ENCODE results near the gene AHNAK.
A peak's percentile ranks its signal among the peaks of the same experiment; 100 is the strongest.

The AHNAK gene

DNA sequence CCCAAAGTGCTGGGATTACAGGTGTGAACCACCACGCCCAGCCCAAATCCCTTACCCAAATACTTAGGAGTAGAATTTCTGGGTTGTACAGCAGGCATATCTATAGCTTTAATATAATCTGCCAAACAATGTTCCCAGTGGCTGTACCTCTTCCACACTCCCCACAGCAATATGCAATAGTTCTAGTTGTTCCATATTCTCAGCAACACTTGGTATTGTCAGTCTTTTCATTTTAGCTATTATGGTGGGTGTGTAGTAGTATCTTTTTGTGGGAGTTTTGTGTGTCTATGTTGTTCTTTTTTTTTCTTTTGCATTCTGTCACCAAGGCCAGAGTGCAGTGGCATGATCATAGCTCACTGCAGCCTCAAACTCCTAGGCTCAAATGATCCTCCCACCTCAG is 109.0 kb downstream of the AHNAK start:
- DNase-seq (ENCODE audit: low read depth in 3 of 3), result no peak

DNA sequence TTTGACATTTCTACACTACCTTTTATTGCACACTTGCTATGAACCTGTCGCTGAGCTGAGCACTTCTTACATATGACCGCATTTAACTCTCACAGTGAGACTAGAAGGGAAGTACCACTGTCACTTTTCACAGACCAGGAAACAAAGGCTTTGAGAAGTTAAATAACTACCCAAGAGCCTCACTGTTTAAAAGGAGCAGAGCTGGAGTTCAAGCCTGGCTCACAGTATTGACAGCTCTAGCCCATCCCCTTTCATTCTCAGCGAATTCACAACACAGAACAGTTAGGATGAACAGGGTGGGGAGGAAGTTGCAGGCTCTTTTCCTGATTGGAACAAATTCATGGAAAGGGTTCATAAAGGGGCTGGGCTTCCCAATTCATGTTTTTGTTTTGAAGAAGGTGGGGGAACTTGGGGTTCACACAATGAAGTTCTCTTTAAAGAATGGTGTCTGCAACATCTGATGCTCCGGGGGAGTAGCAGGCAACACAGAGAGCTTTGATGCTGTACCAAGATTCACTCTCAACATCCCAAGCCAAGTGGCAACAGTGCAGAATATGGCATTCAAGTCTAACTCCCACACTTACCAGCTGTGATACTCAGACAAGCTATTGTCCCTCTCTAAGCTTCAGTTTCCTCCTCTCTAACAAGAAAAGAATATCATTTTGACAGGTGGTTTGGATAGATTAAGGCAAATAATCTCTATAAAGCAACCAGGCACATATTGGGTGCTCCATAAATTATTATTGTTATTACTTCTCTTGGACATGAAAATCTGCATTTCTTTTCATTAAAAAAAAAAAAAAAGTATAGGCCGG is 110.6 kb downstream of the AHNAK start:
- no peak for DNase-seq (ENCODE audit: low read depth in 3 of 3)

DNA sequence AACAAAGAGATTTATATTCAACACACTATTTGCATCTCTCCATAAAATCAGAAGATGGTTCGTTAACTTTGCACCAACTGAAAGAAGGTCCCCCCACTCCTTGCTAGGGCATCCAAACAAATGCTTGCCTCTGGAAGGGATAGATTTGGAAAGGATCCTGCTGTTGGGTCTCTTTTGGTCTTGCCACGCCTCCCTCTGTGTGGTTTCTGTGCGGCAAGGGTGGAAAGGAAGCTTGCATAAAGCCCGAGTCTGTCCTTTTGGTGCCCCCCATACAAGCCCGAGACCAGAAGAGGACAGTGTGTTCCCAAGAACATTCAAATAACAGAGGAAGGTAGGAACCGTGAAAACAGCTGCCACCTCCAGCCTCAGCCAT is 112.7 kb downstream of the AHNAK start:
- no peak for DNase-seq (ENCODE audit: low read depth in 3 of 3)

DNA sequence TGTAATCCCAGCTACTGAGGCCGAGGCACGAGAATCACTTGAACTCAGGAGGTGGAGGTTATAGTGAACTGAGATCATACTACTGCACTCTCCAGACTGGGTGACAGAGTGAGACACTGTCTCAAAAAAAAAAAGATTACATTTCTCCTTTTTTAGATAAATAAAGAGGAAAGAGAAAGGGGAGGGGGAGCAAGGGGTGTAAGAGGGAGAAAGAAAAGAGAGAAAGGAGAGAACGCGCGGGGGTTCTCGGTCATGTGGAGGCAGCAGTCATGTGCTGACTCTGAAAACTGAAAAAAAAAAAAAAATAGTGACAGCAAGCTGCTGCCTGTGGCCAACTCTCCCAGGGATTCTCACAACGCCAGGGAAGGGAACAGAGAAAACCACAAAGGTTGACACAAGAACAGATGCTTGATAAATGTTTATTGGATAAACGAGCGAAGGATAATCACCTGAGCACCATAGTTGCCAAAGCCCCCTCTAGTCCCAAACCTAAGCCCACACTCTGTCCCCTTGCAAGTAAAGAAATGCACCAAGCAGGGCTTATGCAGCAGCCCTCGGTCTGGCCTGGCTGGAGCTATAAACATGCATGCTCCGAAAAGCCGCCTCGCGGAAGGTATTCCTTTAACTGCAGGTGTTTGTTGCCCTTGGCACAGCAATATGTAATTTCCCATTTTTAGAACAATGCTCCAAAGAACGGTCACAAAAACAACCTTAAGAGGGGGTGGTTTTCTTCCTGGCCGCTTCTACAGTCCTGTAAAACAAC is 113.3 kb downstream of the AHNAK start:
- DNase-seq (ENCODE audit: low read depth in 3 of 3), result no peak

DNA sequence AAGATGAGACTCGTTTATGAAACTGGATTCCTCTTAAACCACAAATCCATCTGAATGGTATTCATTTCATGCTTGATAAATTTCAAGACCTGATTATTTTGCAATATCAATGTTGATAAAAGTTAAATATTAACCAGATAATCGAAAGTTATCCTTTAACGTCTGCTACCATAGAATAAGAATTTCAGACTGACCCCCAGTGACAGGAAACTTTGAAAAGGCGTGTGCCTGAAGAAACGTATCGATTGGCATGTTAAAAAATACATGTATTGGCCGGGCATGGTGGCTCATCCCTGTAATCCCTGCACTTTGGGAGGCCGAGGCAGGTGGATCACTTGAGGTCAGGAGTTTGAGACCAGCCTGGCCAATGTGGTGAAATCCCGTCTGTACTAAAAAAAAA is 113.9 kb downstream of the AHNAK start:
- DNase-seq (ENCODE audit: low read depth in 3 of 3), result no peak

DNA sequence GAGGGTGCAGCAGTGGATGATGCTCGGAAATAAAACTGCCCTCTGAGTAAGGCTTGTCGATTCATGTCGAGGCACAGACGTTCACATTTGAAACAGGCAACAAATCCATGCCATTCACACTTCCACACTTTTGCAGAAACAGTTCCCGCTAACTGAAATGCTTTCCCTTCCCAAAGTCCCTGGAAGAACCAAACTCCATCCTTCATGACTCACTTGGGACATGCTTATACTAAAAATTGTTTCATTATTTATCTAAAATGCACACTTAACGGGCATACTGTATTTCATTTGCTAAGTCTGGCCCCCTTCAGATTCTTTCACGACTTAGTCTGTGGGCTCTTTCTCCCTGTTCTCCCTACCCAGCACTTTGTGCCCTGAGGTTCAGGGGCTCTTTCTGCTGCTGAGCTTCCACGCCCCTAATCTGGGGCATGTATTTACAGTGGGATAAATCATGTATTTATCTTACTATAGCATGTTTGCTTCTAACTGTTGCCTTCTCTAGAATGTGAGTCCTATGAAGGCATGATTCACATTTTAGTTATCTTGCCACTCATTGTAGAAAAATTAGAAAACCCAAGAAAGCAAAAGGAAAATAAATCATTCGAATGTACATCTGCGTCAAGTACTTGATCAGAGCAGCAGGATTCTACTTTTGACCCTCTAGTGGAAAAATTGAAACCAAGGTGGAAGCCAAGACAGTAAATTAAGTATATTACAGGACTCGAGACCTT is 115.3 kb downstream of the AHNAK start:
- no peak for DNase-seq (ENCODE audit: low read depth in 3 of 3)

DNA sequence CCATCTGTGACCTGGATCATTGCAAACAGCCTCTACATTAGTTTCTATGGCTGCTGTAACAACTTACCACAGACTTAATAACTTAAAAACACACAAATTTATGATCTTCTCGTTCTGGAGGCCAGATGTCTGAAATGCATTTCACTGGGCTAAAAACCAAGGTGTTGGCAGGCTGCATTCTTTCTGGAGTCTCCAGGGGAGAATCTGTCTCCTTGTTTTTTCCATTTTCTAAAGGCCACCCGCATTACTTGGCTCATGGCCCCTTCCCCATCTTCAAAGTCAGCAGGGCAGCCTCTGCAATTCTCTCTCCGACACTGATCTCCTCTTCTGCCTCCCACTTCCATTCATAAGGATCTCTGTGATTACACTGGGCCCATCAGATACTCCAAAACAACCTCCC is 116.2 kb downstream of the AHNAK start:
- DNase-seq (ENCODE audit: low read depth in 3 of 3), result no peak

DNA sequence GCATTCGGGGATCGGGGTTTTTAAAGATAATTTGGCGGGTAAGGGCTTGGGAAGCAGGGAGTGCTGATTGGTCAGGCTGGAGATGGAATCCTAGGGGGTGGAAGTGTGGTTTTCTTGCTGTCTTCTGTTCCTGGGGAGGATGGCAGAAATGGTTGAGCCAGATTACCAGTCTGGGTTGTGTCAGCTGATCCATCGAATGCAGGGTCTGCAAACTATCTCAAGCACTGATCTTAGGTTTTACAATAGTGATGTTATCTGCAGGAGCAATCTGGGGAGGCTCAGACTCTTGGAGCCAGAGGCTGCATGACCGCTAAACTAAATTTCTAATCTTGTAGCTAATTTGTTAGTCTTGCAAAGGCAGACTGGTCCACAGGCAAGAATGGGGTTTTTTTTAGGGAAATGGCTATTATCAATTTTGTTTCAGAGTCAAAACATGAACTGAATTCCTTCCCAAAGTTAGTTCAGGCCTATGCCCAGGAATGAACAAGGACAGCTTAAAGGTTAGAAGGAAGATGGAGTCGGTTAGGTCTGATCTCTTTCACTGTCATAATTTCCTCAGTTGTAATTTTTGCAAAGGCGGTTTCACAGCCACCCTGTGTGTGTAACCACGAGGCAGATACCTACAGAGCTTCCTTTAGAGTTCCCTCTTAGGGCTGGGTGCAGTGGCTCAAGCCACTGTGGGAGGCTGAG is 117.6 kb downstream of the AHNAK start:
- DNase-seq (ENCODE audit: low read depth in 3 of 3), result no peak

DNA sequence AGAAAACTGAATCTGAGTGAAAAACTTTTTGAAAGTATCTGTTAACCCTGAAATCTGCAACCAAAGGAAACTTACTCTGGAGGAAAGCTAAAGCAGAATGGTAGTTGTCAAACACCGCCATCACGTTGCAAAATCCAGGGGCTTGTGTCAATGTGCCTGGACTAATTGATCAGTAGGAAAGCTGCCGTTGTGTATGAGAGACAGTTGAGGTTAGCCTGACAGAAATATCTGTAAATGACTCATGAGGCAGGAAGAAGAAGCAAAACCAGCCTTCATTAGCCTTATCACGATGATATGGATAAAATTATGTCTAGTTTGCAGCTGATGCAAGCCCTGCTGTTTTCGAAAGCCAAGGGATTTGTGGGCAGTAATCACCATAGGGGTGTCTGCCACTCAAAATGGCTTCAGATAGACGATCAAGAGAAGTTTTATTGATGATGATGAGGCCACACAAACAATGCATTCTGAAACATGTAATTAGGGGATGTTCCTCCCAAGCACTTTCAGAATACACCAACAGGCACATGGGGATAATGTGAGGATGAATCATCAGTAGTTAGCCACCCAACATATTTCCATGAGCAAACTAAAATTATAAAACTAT is 118.9 kb downstream of the AHNAK start:
- DNase-seq (ENCODE audit: low read depth in 3 of 3), result peak in 1 of 3 experiments; percentile 9

DNA sequence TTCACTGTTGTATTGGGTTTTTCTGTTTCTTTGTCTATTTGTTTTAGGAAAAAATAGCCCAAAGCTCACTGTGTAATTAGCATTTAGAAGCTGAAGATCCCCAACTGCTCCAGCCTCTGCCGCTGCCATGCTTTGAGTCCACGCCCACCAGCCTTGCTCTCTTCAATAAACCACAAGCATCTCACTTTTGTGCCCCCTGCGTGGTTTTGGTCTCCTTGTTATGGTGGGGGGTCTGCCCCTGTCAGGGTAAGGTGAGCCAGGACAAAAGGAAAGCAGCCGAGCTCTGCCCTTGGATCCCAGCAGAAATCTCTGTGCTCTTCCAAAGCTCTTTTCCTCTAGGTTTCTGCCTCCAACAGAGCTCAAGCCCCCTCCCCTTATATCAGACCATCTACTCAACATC is 123.6 kb downstream of the AHNAK start:
- DNase-seq (ENCODE audit: low read depth in 3 of 3), result no peak

DNA sequence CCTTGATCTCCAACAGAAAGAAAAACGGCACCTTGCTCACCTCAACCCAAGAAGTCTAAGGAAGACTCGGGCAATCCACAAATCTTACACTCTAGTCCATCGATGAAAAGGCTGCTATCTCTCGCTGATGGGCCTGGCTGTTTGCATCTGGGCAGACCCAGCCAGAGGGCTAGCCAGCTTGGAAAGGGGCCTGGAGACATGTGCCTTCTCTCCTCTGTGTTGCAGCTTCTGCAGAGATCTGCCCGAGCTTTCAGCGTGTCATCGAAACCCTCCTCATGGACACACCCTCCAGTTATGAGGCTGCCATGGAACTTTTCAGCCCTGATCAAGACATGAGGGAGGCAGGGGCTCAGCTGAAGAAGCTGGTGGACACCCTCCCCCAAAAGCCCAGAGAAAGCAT is 124.6 kb downstream of the AHNAK start:
- no peak for DNase-seq (ENCODE audit: low read depth in 3 of 3)

DNA sequence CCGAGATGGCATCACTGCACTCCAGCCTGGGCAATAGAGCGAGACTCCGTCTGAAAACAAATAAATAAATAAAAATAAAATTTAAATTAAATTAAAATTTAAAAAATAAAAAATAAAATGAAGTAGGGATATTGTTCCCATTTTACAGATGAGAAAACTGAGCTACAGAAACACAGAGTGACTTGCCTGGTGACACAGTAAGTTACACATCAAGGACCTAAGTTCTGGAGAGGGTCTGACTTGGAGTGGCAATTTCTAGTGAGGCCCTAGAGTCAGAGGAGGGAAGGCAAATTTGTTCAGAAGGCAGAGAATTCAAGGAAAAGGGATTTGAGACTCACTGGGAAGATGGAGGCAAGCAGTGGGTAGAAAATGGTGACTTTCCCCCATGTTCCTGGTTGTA is 125.7 kb downstream of the AHNAK start:
- DNase-seq (ENCODE audit: low read depth in 3 of 3), result no peak

DNA sequence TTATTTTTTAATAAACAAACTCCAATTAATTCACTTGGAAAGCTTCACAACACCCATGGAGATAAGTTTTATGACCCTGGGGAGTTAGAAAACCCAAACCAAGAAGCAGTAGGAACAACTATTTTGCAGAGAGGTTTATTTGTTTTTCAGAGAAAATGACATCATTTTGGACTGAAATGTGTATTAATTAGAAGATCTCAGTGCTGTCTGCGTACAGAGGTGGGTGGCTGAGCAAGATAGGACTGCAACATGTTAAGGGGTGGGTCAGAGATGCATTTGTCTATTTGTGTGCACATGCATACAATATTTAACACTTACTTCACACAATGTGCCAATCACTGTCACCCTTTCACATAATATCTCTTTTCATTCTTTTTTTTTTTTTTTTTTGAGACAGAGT is 126.7 kb downstream of the AHNAK start:
- DNase-seq (ENCODE audit: low read depth in 3 of 3), result no peak

DNA sequence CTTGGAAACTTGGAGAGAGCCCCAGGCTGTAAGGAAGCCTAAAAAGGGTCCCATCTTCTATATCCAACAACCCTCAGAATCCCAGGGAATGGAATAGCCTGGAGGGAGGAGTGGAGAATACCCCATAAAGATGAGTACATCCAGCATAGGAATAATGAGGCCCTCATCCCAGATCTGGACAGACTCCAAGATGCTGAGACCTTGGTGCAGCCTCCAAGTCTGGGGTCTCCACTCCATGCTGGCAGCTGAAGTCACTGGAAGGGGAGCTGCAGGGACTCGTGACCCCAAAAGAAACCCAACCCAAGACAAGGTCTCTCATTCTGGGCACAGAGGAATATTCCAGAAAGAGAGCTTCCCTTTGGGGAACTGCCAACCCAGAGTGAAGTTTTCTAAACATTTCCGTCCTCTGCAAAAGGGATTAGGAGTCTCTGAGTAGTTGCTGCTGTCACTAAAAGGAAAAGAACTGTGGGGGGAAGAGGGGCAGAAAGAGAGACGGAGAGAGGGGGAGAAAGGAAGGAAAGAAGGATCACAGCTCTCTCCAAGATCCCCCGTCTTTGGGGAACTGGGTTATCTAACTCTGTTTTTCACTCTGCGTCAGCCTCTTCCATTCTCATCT is 127.2 kb downstream of the AHNAK start:
- DNase-seq (ENCODE audit: low read depth in 3 of 3), result no peak

DNA sequence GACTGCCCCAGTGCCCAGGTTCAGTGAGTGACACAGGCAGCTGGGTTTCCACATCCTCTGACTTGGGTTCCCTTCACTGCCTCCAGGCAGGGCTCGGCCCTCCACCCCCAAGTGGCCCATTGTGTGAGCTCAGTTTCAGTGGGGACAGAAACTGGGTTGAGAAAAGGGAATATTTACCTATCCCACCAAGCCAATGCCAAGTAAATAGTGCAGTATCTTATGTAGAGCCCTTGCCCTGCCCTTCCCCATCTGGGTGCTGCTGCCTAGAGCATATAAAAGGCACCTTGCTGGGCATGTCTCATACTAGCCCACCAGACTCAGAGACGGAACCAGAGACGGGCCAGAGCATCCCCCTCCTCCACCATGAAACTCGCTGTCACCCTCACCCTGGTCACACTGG is 127.9 kb downstream of the AHNAK start, which contains the start of gene SCGB1A1:
SCGB1A1 (plus strand) TSS at position 301 of the 400 bp plus-strand sequence; CDS start at position 364, 63 bp downstream.
- DNase-seq (ENCODE audit: low read depth in 3 of 3), result no peak

DNA sequence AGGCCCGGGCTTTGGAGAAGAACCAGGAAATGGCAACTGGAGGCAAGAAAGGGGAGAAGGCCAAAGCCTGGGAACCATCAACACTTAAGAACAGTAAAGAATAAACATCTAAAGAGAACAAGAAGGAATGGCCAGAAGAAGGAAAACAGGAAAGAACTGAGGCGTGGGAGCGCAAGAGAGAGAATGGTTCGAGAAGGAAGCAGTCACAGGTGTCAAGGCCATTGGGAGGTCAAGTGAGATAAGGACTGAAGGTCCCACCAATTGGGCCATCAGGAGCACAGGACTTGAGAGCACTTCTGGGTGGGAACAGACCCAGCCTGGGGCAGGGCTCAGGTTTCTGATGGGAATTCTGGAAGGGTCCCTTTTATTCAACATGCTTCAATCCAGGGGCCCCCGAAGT is 128.5 kb downstream of the AHNAK start:
- no peak for DNase-seq (ENCODE audit: low read depth in 3 of 3)

DNA sequence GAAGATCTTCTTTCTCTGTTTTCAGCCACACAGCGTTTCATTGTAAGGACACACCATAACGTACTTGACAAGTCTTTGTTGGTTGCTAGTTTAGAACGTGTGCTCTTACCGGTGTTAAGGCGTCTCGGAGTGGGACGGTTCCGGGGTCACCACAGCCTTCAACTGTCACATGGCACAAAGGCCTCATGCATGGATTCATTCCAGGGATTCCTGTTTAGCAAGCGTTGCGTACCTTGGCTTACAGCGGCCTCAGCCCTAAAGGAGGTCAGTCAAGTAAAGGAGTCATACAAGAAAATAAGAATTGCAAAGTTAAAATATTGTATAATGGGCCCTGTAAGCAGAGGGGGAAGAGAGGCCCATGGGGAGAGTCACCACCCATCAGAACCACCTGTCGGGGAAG is 130.0 kb downstream of the AHNAK start:
- no peak for DNase-seq (ENCODE audit: low read depth in 3 of 3)

DNA sequence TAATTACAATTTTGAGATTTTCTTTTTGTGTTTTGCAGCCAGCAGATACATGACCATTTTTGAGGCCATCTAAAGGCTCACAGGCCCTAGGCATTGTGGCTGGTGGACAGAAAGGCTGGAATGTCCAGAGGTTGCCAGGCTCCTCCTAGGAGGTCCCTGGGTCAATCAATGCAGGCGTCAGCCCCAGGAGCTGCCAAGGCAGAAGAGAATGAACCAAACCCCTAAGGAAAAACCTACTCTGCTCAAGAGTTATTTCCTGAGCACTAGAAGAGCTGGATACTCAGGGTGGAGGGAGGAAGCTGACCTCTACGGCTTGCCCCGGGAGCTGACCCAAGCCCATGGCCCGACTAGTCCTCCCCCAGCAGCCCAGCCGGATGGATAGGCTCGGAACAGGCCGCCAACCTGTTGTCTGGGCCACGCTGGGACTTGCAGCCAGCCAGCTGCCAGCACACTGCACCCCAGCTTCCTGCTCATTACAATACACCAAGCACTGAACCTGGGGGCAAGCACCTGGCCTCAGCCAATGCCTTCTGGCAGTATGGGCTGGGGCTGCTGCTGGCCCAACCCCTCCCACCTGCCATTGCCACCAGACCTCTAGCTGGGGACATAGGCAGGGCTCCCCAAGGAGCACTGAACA is 133.4 kb downstream of the AHNAK start:
- DNase-seq (ENCODE audit: low read depth in 3 of 3), result no peak

DNA sequence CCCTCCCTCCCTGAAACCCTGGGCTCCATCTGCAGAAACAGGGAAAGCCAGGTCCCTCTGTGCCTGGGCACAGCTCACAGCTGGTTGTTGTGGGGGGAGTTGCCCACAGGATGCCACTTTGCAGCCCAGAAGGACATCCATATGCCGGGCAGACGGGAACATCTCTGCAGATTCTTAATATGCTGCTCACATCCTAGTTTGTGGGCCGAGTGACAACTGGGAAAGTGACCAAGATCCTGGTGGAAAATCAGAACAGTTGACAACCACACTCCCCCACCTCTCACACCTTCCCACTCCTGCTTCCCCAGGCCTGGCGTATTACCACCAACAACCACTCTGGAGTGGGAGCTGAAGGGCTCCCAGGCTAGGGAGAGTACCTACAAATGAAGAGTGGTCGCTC is 135.1 kb downstream of the AHNAK start:
- DNase-seq (ENCODE audit: low read depth in 3 of 3), result no peak

DNA sequence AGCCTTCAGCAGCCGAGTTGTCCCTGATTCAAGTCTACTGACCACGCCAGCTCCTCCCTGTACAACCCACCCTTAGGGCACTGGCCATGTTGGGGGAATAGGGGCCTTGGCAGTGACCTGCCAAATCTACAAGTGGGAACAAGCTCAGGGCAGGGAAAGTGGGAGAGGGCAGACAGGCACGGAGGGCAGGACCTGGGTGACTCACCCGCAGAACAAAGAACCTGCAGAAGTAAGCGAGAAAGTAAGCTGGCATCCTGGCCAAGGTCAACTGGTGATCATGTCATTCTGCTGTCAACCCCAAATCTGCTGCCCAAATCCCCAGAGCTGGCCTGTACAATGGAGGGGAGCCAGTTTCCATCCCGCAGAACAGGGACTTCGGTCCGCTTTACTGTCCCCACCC is 135.6 kb downstream of the AHNAK start:
- DNase-seq (ENCODE audit: low read depth in 3 of 3), result no peak

DNA sequence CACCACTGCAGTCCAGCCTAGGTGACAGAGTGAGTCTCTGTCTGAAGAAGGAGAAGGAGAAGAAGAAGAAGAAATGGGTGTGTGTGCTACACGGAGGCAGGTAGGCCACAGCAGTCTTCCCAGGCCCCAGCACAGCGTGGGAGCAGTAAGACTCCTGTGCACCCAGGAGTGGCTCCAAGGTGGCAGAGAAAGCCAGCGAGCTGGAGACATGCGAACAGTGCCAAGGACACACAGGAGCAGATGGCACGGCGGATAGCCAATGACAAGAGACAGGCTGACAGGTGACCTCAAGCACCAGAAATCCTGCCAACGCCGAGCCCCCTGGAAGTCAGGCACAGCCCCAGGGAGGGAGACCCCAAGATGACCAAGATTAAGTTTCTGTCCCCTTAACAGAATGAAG is 136.8 kb downstream of the AHNAK start:
- no peak for DNase-seq (ENCODE audit: low read depth in 3 of 3)

Measured in stimulated activated CD4-positive, alpha-beta T cell treated with anti-CD3 and anti-CD28 coated beads, TNF-alpha, amount 100 ng/mL, for 24 hours (primary cell).